GM23248 (cell line): ENCODE measurements around the gene SLC6A2. TPM values are rescaled to one million over a fixed set of nuclear protein-coding genes. Genes with fewer than 3 reads are reported as not detected.

Experiments used
- DNase-seq: peaks from one replicate; pipeline ENCODE4 v3.0.0-alpha.2; 2015
- H2AFZ ChIP-seq: fragments of 200-600 bp; sonication (generic); 2 replicates; pipeline ENCODE4 v1.6.1; 2016; ENCODE audit warnings: antibody characterized with exemption
- H3F3A ChIP-seq: fragments of 200-600 bp; sonication (generic); 2 replicates; pipeline ENCODE4 v1.6.1; 2016; ENCODE audit warnings: mild to moderate bottlenecking, antibody characterized with exemption, mixed run types; ENCODE audit not compliant: insufficient read depth
- H3K27ac ChIP-seq: fragments of 200-600 bp; sonication (generic); 2 replicates; pipeline ENCODE4 v1.5.1; 2016; ENCODE audit warnings: mild to moderate bottlenecking
- H3K27me3 ChIP-seq: fragments of 200-600 bp; sonication (generic); replicated peaks from 2 replicates; pipeline ENCODE4 v1.6.1; 2016; ENCODE audit warnings: mild to moderate bottlenecking; ENCODE audit not compliant: insufficient read depth
- H3K36me3 ChIP-seq: fragments of 200-600 bp; sonication (generic); 2 replicates; pipeline ENCODE4 v1.6.1; 2016; ENCODE audit warnings: low read depth, mild to moderate bottlenecking
- H3K4me1 ChIP-seq: fragments of 200-600 bp; sonication (generic); 2 replicates; pipeline ENCODE4 v1.6.1; 2016; ENCODE audit warnings: mild to moderate bottlenecking; ENCODE audit not compliant: insufficient read depth
- H3K4me2 ChIP-seq: fragments of 200-600 bp; sonication (generic); one replicate; pipeline ENCODE4 v1.6.1; 2016; ENCODE audit warnings: mild to moderate bottlenecking; ENCODE audit not compliant: unreplicated experiment
- H3K4me3 ChIP-seq: fragments of 200-600 bp; sonication (generic); 2 replicates; pipeline ENCODE4 v1.5.1; 2016; ENCODE audit warnings: mild to moderate bottlenecking
- H3K79me2 ChIP-seq: fragments of 200-600 bp; sonication (generic); 2 replicates; pipeline ENCODE4 v1.6.1; 2016; ENCODE audit warnings: mild to moderate bottlenecking; ENCODE audit not compliant: insufficient read depth
- H3K9ac ChIP-seq: fragments of 200-600 bp; sonication (generic); 2 replicates; pipeline ENCODE4 v1.6.1; 2016; ENCODE audit warnings: mild to moderate bottlenecking
- H3K9me2 ChIP-seq: fragments of 200-600 bp; sonication (generic); 2 replicates; pipeline ENCODE4 v1.6.1; 2016; ENCODE audit warnings: mixed run types, mild to moderate bottlenecking, moderate library complexity; ENCODE audit not compliant: insufficient read depth
- H3K9me3 ChIP-seq: fragments of 200-600 bp; sonication (generic); one replicate; pipeline ENCODE4 v1.6.1; 2017; ENCODE audit warnings: low read depth
- H4K20me1 ChIP-seq: fragments of 200-600 bp; sonication (generic); 2 replicates; pipeline ENCODE4 v1.6.0; 2016; ENCODE audit not compliant: insufficient read depth
- EZH2 ChIP-seq: fragments of 200-600 bp; sonication (generic); IDR thresholded peaks from 2 replicates; pipeline ENCODE4 v1.6.1; 2018; ENCODE audit warnings: antibody characterized with exemption, mild to moderate bottlenecking; ENCODE audit not compliant: insufficient read depth, poor library complexity, severe bottlenecking
- EZH2phosphoT487 ChIP-seq: fragments of 200-600 bp; sonication (generic); IDR thresholded peaks from 2 replicates; pipeline ENCODE4 v1.6.1; 2018; ENCODE audit warnings: antibody characterized with exemption, moderate library complexity, mild to moderate bottlenecking, low read depth; ENCODE audit not compliant: insufficient read depth
- WGBS, 2 experiments: methylation state at CpG; one replicate each; pipeline ENCODE4 v1.1.6; 2015 to 2017; ENCODE audit warnings: low lambda C conversion rate in 2 of 2, low coverage in 1 of 2; ENCODE audit errors: missing lambda C conversion rate in 2 of 2; 5-methylcytosine and 5-hydroxymethylcytosine counted together
- in situ Hi-C: fragments of 300-500 bp; cut with MboI; formaldehyde crosslinking; loops from 2 replicates; pipeline ENCODE4 v1.15.0; 2020
- polyA plus RNA-seq: library from polyadenylated mRNA; unstranded; fragments of >200 nt; fragmentation: Nextera tagmentation; extraction: Ambion mirVana; gene quantifications from 2 replicates; pipeline ENCODE4 v1.2.1, GENCODE V29; 2016
- total RNA-seq: library from RNA; depleted of rRNA; stranded (reverse); fragments of >200 nt; shearing (Covaris generic); gene quantifications from 2 replicates; pipeline ENCODE4 v1.2.3, GENCODE V29; 2014

SLC6A2 gene
- total and polyA plus RNA-seq, 2 experiments from 2014 or later = not detected

- Histone ChIP-seq H3K9me2 (no peaks in the 10 kb centered on the region), H3K36me3 (no peaks in the 10 kb centered on the region), H4K20me1 (no peaks in the 10 kb centered on the region), H2AFZ (no peak overlapping the region), H3K4me2 (no peak overlapping the region), H3K79me2 (no peaks in the 10 kb centered on the region), H3K9ac (no peak overlapping the region), H3K4me3 (no peak overlapping the region), H3F3A (no peaks in the 10 kb centered on the region), H3K9me3 (no peaks in the 10 kb centered on the region), H3K27ac (no peak overlapping the region), H3K27me3 (no peaks in the 10 kb centered on the region), H3K4me1 (no peaks in the 10 kb centered on the region)
- DNase-seq = no peak
- in situ Hi-C loops = no loop called here
- TF ChIP-seq EZH2 = no peak
- no peak for TF ChIP-seq EZH2phosphoT487
- 52 to 57% methylated on average over 2 of the region's 2 CpGs for WGBS, 2 experiments
These were observed 78.9 kb downstream of the SLC6A2 start for GRCh38 chr16:55734665-55735064.

DNA sequence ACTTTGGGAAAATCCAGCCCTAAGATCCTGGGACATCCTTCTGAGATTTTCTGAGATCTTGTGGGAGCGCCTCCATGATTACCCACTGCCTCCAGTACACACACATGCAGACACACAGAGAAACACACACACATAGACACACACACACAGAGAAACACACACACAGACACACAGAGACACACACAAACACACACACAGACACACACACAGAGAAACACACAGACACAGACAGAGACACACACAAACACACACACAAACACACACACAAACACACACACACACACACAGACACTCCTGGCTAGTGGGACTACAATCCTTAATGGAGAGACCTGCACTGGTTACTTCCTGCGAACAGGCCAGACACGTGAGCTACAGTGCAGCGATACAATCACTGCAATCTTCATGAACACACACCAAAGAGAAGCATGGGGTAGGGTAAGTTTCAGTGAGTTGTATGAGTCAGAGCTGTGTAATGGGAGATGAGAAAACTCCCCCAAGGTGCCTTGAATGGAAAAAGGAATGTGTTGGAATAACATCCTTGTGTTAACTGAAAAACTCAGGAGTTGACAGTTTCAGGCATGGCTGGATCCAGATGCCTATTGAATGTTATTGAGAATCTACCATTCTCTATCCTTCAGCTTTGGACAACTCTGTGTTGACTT, 79.5 kb downstream of the SLC6A2 start:
- Histone ChIP-seq H3K27ac (no peak overlapping the region), H3K79me2 (no peaks in the 10 kb centered on the region), H3K9me3 (no peaks in the 10 kb centered on the region), H3K27me3 (no peaks in the 10 kb centered on the region), H4K20me1 (no peaks in the 10 kb centered on the region), H3K36me3 (no peaks in the 10 kb centered on the region), H3K9me2 (no peaks in the 10 kb centered on the region), H2AFZ (no peak overlapping the region), H3K4me3 (no peak overlapping the region), H3F3A (no peaks in the 10 kb centered on the region), H3K9ac (no peak overlapping the region), H3K4me1 (no peaks in the 10 kb centered on the region), H3K4me2 (no peak overlapping the region)
- 84% methylated on average over 4 of the region's 4 CpGs for WGBS, 2 experiments
- DNase-seq = no peak
- in situ Hi-C loops = no loop called here
- TF ChIP-seq EZH2 (no peak), EZH2phosphoT487 (no peak)

DNA sequence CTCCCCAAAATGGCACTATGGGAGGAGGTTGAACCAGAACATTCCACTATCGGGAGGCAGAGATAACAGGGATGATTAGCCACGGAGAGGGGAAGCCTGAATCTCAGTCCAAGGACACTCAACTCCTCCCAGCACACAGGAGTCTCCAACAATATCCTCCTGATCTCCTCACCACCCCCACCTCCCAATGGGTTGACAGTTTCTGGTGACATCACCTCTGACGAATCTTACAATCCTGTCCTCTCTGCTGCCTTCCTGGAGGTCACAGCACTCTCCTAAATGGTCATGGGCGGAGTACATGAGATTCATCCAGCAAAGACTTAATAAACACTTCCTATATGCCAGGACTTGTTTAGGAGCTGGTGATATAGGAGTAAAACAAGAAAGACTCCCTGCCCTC, 80.9 kb downstream of the SLC6A2 start:
- no peaks in the 10 kb centered on the region for H3K9me2 ChIP-seq
- no peak overlapping the region for H3K9ac ChIP-seq
- no peaks in the 10 kb centered on the region for H3K9me3 ChIP-seq
- H2AFZ ChIP-seq = no peak overlapping the region
- no peaks in the 10 kb centered on the region for H3K4me1 ChIP-seq
- no peaks in the 10 kb centered on the region for H3K27me3 ChIP-seq
- no peak overlapping the region for H3K4me2 ChIP-seq
- no peak overlapping the region for H3K4me3 ChIP-seq
- TF ChIP-seq EZH2 (no peak), EZH2phosphoT487 (no peak)
- H3K79me2 ChIP-seq = no peaks in the 10 kb centered on the region
- no peak overlapping the region for H3K27ac ChIP-seq
- H4K20me1 ChIP-seq = no peaks in the 10 kb centered on the region
- no peaks in the 10 kb centered on the region for H3K36me3 ChIP-seq
- no peaks in the 10 kb centered on the region for H3F3A ChIP-seq
- whole genome bisulfite sequencing, 2 experiments = 21 to 29% methylated on average over 4 of the region's 4 CpGs
- no peak for DNase-seq
- in situ Hi-C loops = no loop called here

- no peak overlapping the region for H2AFZ ChIP-seq
- H3F3A ChIP-seq = no peaks in the 10 kb centered on the region
- no peaks in the 10 kb centered on the region for H4K20me1 ChIP-seq
- H3K79me2 ChIP-seq = no peaks in the 10 kb centered on the region
- DNase-seq = no peak
- H3K9me2 ChIP-seq = no peaks in the 10 kb centered on the region
- no peak overlapping the region for H3K9ac ChIP-seq
- no peaks in the 10 kb centered on the region for H3K36me3 ChIP-seq
- no peaks in the 10 kb centered on the region for H3K4me1 ChIP-seq
- H3K4me3 ChIP-seq = no peak overlapping the region
- no peak overlapping the region for H3K27ac ChIP-seq
- H3K4me2 ChIP-seq = no peak overlapping the region
- H3K27me3 ChIP-seq = no peaks in the 10 kb centered on the region
- in situ Hi-C loops = no loop called here
- H3K9me3 ChIP-seq = no peaks in the 10 kb centered on the region
- TF ChIP-seq EZH2 (no peak), EZH2phosphoT487 (no peak)
- 34 to 40% methylated on average over 3 of the region's 3 CpGs for WGBS, 2 experiments
These were observed 81.5 kb downstream of the SLC6A2 start for GRCh38 chr16:55737318-55737717.

- TF ChIP-seq EZH2 (no peak), EZH2phosphoT487 (no peak)
- no peaks in the 10 kb centered on the region for H4K20me1 ChIP-seq
- DNase-seq = no peak
- 68 to 73% methylated on average over 9 of the region's 9 CpGs for WGBS, 2 experiments
- H3K27me3 ChIP-seq = no peaks in the 10 kb centered on the region
- H3K9ac ChIP-seq = no peak overlapping the region
- no peaks in the 10 kb centered on the region for H3K4me1 ChIP-seq
- no peaks in the 10 kb centered on the region for H3K9me2 ChIP-seq
- H3K4me3 ChIP-seq = no peak overlapping the region
- H3F3A ChIP-seq = no peaks in the 10 kb centered on the region
- H3K4me2 ChIP-seq = no peak overlapping the region
- H2AFZ ChIP-seq = no peak overlapping the region
- no peaks in the 10 kb centered on the region for H3K79me2 ChIP-seq
- H3K27ac ChIP-seq = no peak overlapping the region
- H3K9me3 ChIP-seq = no peaks in the 10 kb centered on the region
- in situ Hi-C loops = no loop called here
- H3K36me3 ChIP-seq = no peaks in the 10 kb centered on the region
These were observed 82.2 kb downstream of the SLC6A2 start for GRCh38 chr16:55737966-55738365.
